ENCODE results near the gene EPHA7.

The EPHA7 gene

DNA sequence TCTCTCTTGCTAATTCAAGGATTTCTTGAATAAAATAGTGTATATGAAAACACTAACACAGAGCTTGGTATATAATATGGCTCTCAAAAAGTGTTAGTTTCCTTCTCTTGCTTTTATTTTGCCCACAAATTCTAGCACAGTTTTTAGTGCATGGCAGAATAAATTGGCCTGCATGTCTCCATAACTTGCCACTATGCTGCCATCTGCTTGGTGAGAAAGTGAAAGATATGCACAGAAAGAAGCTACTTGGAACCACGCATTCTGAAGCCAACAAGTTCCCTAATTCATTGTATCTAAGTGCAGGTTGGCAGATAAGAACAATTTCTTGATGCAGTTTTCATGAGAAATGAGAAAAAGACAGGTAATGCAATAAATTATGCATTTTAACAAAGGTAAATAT, 101.2 kb downstream of the EPHA7 start:
- no peak for DNase-seq (ENCODE audit: low read depth in 1 of 2, low spot score in 1 of 2)
- TF ChIP-seq GABPA (IDR thresholded peaks at IDR 0.05; ENCODE audit: low read depth) (no peak), POLR2AphosphoS5 (IDR thresholded peaks at IDR 0.05; ENCODE audit: low read depth) (no peak), REST (IDR thresholded peaks at IDR 0.05; ENCODE audit: insufficient replicate concordance, low read depth) (no peak), SPI1 (IDR thresholded peaks at IDR 0.05; ENCODE audit: borderline replicate concordance, low read depth) (no peak), CTCF (IDR thresholded peaks at IDR 0.05; ENCODE audit: insufficient read depth, low read length) (no peak)
- Histone ChIP-seq H3K27me3 (ENCODE audit: insufficient read depth, poor library complexity, severe bottlenecking) (no peaks in the 10 kb centered on the region), H3K27ac (replicated peaks) (no peak overlapping the region), H3K4me3 (replicated peaks; ENCODE audit: insufficient read depth, low read length) (no peak overlapping the region)

DNA sequence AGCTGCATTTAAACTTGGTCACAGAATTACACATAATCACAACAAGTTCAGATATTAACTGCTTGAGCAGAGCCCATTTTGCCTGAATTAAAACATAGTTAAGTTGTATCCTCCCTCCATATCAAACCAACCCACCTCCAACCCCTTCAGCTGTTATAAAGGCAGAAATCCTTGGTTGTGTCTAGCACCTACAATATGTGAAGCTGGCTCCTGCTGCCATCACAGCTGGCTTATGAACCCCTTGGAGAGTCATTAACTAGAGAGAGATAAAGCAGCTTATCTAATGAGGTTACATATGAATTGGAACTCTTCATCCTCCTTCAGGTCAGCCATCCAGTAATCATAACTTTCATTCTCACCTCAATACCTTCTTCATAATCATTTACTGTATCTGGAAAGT, 101.8 kb downstream of the EPHA7 start:
- TF ChIP-seq GABPA (IDR thresholded peaks at IDR 0.05; ENCODE audit: low read depth) = no peak
- TF ChIP-seq CTCF (IDR thresholded peaks at IDR 0.05; ENCODE audit: insufficient read depth, low read length) = no peak
- no peak for TF ChIP-seq REST (IDR thresholded peaks at IDR 0.05; ENCODE audit: insufficient replicate concordance, low read depth)
- no peak for TF ChIP-seq SPI1 (IDR thresholded peaks at IDR 0.05; ENCODE audit: borderline replicate concordance, low read depth)
- no peak for TF ChIP-seq POLR2AphosphoS5 (IDR thresholded peaks at IDR 0.05; ENCODE audit: low read depth)

GRCh38 chr6:93307505-93308409, 111.6 kb downstream of the EPHA7 start:
- DNase-seq (ENCODE audit: low read depth in 1 of 2, low spot score in 1 of 2) = no peak
- Histone ChIP-seq H3K4me3 (replicated peaks; ENCODE audit: insufficient read depth, low read length) (no peak overlapping the region), H3K27me3 (ENCODE audit: insufficient read depth, poor library complexity, severe bottlenecking) (no peaks in the 10 kb centered on the region), H3K27ac (replicated peaks) (no peak overlapping the region)
- no peak for TF ChIP-seq SPI1 (IDR thresholded peaks at IDR 0.05; ENCODE audit: borderline replicate concordance, low read depth)

More for the DNA sequence above, 101.8 kb downstream of the EPHA7 start:
- no peak for DNase-seq (ENCODE audit: low read depth in 1 of 2, low spot score in 1 of 2)
- Histone ChIP-seq H3K4me3 (replicated peaks; ENCODE audit: insufficient read depth, low read length) (no peak overlapping the region), H3K27ac (replicated peaks) (no peak overlapping the region), H3K27me3 (ENCODE audit: insufficient read depth, poor library complexity, severe bottlenecking) (no peaks in the 10 kb centered on the region)

- no peak overlapping the region for H3K4me3 ChIP-seq (replicated peaks; ENCODE audit: insufficient read depth, low read length)
- H3K27me3 ChIP-seq (ENCODE audit: insufficient read depth, poor library complexity, severe bottlenecking) = no peaks in the 10 kb centered on the region
- no peak for DNase-seq (ENCODE audit: low read depth in 1 of 2, low spot score in 1 of 2)
- no peak overlapping the region for H3K27ac ChIP-seq (replicated peaks)
- TF ChIP-seq POLR2AphosphoS5 (IDR thresholded peaks at IDR 0.05; ENCODE audit: low read depth) = no peak
- TF ChIP-seq CTCF (IDR thresholded peaks at IDR 0.05; ENCODE audit: insufficient read depth, low read length) = no peak
- no peak for TF ChIP-seq REST (IDR thresholded peaks at IDR 0.05; ENCODE audit: insufficient replicate concordance, low read depth)
- no peak for TF ChIP-seq GABPA (IDR thresholded peaks at IDR 0.05; ENCODE audit: low read depth)
- no peak for TF ChIP-seq SPI1 (IDR thresholded peaks at IDR 0.05; ENCODE audit: borderline replicate concordance, low read depth)
Observed at GRCh38 chr6:93305088-93305487, 114.3 kb downstream of the EPHA7 start.

Measured in HL-60 (cell line).